ENCODE measurements around the gene ITM2B. TPM values are rescaled to one million over a fixed set of nuclear protein-coding genes. Genes with fewer than 3 reads are reported as not detected.
"Not testable (repeated sequence)": the region's sequence is repeated elsewhere in the genome, so short reads cannot be mapped to it uniquely, and the experiment has no call there.

Gene ITM2B
- total RNA-seq, 2 experiments from 2014 or later, result 385 to 429 TPM

DNA sequence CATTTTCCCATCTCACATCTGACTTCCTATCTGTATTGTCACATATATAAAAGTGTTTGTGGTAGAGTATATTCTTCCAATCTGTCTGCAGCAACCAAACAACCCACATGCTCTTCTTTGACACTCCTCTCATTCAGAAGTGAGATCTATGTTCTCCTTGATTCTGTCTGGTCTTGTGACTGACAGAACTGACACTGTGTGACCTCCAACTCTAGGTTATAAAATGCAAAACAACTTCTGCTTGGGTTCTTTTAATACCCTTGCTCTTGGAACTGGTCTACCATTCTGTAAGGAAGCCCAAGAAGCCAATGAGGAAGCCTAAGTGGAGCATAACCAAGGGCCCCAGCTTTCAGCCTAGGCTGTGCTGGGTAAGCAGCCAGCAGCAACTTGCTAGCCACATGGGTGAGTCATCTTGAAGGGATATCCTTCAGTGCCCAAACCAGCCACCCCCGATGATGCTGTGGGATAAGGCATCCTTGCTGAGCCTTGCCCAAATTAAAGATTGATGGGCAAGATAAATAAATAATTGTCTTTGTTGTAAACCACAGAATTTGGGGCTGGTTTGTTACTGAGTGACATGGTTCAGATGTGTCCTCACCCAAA, 18.4 kb upstream of the ITM2B start:
- peaks cover 9% of the 10 kb centered on the region for H3K4me1 Mint-ChIP-seq
- DNase-seq (no peak), ATAC-seq (ENCODE audit: low read depth) (peak; percentile 77)
- POLR2A ChIA-PET, result no interaction called here
- no peak overlapping the region for H3K4me3 Mint-ChIP-seq
- no peaks in the 10 kb centered on the region for H3K27me3 Mint-ChIP-seq
- H3K27ac Mint-ChIP-seq, result no peak overlapping the region
- peaks cover 12% of the 10 kb centered on the region for H3K36me3 Mint-ChIP-seq
- peaks cover 10% of the 10 kb centered on the region for H3K9me3 Mint-ChIP-seq

DNA sequence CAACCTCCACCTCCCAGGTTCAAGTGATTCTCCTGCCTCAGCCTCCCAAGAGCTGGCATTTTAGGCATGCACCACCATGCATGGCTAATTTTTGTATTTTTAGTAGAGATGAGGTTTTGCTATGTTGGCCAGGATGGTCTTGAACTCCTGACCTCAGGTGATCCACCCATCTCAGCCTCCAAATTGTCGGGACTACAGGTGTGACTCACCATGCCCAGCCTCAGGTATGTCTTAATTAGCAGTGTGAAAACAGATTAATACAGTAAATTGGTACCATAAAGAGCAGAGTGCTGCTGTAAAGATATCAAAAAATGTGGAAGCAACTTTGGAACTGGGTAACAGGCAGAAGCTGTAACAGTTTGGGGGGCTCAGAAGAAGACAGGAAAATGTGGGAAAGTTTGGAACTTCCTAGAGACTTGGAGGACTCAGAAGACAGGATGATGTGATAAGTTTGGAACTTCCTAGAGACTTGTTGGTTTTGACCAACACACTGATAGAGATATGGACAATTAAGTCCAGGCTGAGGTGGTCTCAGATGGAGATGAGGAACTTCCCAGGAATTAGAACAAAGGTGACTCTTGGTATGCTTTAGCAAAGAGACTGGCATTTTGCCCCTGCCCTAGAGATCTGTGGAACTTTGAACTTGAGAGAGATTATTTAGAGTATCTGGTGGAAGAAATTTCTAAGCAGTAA, 17.3 kb upstream of the ITM2B start:
- H3K4me3 Mint-ChIP-seq; DNase-seq; POLR2A ChIA-PET; ATAC-seq (ENCODE audit: low read depth); H3K27ac Mint-ChIP-seq; H3K9me3 Mint-ChIP-seq; H3K27me3 Mint-ChIP-seq: not testable (repeated sequence)
- peaks cover 12% of the 10 kb centered on the region for H3K36me3 Mint-ChIP-seq
- H3K4me1 Mint-ChIP-seq, result peaks cover 19% of the 10 kb centered on the region

DNA sequence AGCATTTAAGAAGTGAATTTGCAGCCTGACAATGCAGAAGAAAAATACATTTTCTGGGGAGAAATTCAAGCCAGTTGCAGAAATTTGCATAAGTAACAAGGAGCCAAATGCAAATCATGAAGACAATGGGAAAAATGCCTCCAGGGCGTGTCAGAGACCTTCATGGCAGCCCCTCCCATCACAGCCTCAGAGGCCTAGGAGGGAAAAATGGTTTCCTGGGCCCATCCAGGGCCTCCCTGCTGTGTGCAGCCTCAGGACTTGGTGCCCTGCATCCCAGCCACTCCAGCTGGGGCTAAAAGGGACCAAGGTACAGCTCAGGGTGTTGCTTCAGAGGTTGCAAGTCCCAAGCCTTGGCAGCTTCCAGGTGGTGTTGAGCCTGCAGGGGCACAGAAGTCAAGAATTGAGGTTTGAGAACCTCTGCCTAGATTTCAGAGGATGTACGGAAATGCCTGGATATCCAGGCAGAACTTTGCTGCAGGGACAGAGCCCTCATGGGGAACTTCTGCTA, 16.7 kb upstream of the ITM2B start:
- no peak for ATAC-seq (ENCODE audit: low read depth)
- POLR2A ChIA-PET, result no interaction called here
- Mint-ChIP-seq H3K27ac (no peak overlapping the region), H3K27me3 (no peaks in the 10 kb centered on the region), H3K9me3 (peaks cover 10% of the 10 kb centered on the region), H3K36me3 (peaks cover 12% of the 10 kb centered on the region), H3K4me1 (peaks cover 24% of the 10 kb centered on the region), H3K4me3 (no peak overlapping the region)
- DNase-seq, result no peak

DNA sequence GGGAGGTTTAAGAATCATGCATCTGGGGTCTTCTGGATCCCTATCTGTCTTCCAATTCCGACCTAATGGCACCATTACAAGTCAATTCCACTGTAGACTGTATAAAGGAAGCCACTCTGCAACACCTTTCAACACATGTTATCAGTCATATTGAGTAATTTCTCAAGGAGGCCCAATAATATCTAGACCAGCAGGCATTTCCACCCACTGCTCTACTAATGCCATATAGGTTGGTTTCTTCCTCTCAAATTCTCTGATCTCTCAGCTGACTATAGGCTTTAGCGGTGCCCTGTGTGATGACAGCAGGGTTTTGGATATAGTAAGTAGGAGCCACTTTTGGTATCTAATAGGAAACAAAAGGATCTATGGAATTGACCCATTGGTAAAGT, 12.4 kb upstream of the ITM2B start:
- peaks cover 7% of the 10 kb centered on the region for H3K9me3 Mint-ChIP-seq
- POLR2A ChIA-PET, result interaction anchor here (0.7 to 2.9 kb wide), 8 partner anchors 12 to 313 kb away, joined by 3 to 21 read pairs (median 4); partner anchors contain the start of genes ITM2B and RCBTB2
- DNase-seq, result no peak
- peak overlapping the region; percentile 78 for H3K4me3 Mint-ChIP-seq
- H3K27me3 Mint-ChIP-seq, result no peaks in the 10 kb centered on the region
- peaks cover 8% of the 10 kb centered on the region for H3K36me3 Mint-ChIP-seq
- peak overlapping the region; percentile 90 for H3K27ac Mint-ChIP-seq
- peak; percentile 60 for ATAC-seq (ENCODE audit: low read depth)
- peaks cover 31% of the 10 kb centered on the region for H3K4me1 Mint-ChIP-seq

DNA sequence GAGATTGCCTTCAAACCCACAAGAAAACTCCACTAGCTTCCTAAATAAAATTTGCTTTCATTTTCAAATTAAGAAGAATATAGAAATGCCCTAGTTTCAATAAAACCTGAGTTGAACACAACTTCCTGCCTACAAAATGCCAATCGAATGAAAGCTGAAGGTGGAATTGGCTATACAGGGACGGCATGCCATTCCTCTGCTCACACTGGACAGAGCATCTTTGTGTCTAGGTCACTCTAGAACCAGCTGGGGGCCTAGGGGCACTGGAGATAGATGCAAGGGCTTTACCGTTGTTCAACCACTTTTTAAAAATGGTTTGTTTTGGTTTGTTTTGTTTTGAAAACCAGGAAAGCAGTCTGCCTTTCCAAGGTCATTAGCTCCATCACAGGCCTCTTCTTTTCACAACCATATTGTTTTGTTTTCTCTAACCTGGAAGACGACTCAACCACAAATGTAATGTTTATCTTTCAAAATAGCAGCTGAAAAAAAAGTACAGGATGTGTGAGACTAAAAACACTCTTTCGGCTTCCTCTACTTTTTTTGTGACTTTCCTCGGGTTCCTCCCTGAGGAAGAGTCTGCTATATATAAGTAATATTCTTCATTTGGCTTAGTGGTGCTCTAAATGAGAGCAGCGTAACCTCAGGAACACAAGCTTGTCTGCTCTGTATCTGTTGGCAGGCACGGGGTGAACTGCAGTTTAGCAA, 11.9 kb upstream of the ITM2B start:
- DNase-seq (no peak), ATAC-seq (ENCODE audit: low read depth) (peak; percentile 59)
- Mint-ChIP-seq H3K4me1 (peaks cover 31% of the 10 kb centered on the region), H3K9me3 (peaks cover 2% of the 10 kb centered on the region), H3K27ac (peak overlapping the region; percentile 90), H3K27me3 (no peaks in the 10 kb centered on the region), H3K4me3 (peak overlapping the region; percentile 78), H3K36me3 (peaks cover 4% of the 10 kb centered on the region)
- POLR2A ChIA-PET, result interaction anchor here (0.7 to 2.9 kb wide), 9 partner anchors 12 to 755 kb away, joined by 3 to 21 read pairs (median 5); partner anchors contain the start of genes FNDC3A, ITM2B and RCBTB2

DNA sequence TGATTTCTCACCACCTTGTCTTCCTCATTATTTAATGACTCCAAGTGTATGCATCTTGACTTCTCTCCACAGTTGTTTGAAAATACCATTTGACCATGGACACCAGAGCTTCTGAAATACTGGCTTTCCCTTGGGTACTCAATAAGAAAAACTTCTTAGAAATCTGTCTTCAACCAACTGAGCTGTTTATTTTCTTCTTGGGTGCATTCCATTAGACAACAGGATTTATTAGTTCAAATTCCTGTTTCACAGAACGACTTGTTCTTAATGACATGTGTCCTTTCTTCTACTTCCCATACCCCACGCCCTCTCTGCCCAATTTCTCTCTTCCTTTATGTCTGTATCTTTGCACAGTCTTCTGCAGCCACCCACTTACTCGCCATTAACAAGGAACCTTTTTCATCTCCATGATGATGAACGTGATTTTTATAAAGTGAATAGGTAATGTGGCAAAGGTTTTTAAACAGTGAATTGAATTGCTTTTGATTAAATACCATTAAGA, 11.3 kb upstream of the ITM2B start:
- peak overlapping the region; percentile 90 for H3K27ac Mint-ChIP-seq
- H3K4me3 Mint-ChIP-seq, result peak overlapping the region; percentile 78
- peaks cover 2% of the 10 kb centered on the region for H3K9me3 Mint-ChIP-seq
- no peaks in the 10 kb centered on the region for H3K27me3 Mint-ChIP-seq
- peaks cover 31% of the 10 kb centered on the region for H3K4me1 Mint-ChIP-seq
- peaks cover 4% of the 10 kb centered on the region for H3K36me3 Mint-ChIP-seq
- DNase-seq (no peak), ATAC-seq (ENCODE audit: low read depth) (no peak)
- POLR2A ChIA-PET, result interaction anchor here (1.0 to 2.9 kb wide), 7 partner anchors 11 to 754 kb away, joined by 3 to 21 read pairs (median 6); partner anchors contain the start of genes FNDC3A, ITM2B and RCBTB2

DNA sequence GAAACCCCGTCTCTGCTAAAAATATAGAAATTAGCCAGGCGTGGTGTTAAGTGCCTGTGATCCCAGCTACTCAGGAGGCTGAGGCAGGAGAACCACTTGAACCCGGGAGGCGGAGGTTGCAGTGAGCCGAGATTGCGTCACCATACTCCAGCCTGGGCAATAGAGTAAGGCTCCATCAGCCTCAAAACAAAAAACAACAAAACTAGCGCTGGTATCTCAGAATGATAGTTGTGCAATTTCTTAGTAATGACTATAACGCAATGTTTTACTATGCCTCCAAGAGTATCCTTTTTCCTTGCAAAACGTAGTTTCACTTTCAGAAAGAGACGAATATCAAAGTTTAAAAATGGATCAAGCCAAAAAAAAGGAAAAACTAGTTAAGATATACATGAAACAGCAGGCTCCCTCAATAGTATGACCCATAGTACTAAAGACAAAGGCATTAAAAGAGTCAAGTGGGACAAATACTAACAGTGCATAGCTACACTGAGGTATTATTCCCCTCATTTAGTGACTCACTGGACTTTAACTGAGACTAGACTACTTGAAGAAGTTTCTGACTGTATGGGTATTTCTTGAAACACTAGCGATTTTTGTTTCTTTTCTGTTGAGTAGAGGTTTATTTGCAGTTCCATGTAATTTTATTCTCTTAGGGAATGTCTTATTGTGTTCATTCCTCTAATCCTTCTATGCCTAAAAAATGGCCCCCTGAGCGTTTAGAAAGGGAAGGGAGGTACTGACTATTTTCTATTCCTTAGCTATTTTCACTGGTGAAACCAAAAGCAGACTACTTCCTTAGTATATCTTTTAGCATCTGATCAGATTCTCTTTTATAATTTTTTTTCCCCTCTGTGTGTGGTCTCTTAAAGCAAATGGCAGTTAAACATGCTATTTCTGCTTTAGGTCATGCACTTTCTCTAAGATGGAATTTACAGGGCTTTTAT, 10.4 kb upstream of the ITM2B start:
- Mint-ChIP-seq H3K4me3 (peak overlapping the region; percentile 78), H3K4me1 (peaks cover 31% of the 10 kb centered on the region), H3K36me3 (peaks cover 2% of the 10 kb centered on the region), H3K27me3 (no peaks in the 10 kb centered on the region), H3K27ac (peak overlapping the region; percentile 90), H3K9me3 (peaks cover under 1% of the 10 kb centered on the region)
- DNase-seq (no peak), ATAC-seq (ENCODE audit: low read depth) (no peak)
- POLR2A ChIA-PET, result interaction anchor here (1.0 to 2.9 kb wide), 5 partner anchors 10 to 753 kb away, joined by 3 to 21 read pairs (median 6); partner anchors contain the start of genes FNDC3A and ITM2B

DNA sequence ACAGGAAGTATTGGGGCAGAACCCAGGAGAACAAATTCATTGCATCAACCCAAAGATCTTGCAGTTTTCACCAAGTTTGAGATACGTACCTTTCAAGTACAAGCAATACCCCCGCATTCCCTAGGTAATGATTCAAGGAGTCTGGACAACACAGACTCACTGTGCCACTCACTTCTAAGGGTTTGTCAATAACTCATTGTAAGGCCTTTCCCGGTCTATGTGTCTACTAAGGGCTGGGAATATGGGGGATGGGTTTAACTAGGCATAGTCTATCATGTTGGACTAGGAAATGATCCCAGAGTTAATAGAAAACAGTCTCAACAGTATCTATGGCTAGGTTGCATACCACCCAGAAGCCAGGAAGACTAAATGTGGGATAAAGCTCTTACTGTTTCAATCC, 8.3 kb upstream of the ITM2B start:
- H3K27me3 Mint-ChIP-seq, result no peaks in the 10 kb centered on the region
- no peak for ATAC-seq (ENCODE audit: low read depth)
- no peak overlapping the region for H3K27ac Mint-ChIP-seq
- H3K4me1 Mint-ChIP-seq, result peaks cover 31% of the 10 kb centered on the region
- no peaks in the 10 kb centered on the region for H3K9me3 Mint-ChIP-seq
- DNase-seq, result no peak
- H3K36me3 Mint-ChIP-seq, result no peaks in the 10 kb centered on the region
- POLR2A ChIA-PET, result interaction anchor here (0.6 to 0.7 kb wide), 2 partner anchors 8 to 188 kb away, joined by 3 read pairs; partner anchors contain the start of gene ITM2B
- H3K4me3 Mint-ChIP-seq, result no peak overlapping the region

DNA sequence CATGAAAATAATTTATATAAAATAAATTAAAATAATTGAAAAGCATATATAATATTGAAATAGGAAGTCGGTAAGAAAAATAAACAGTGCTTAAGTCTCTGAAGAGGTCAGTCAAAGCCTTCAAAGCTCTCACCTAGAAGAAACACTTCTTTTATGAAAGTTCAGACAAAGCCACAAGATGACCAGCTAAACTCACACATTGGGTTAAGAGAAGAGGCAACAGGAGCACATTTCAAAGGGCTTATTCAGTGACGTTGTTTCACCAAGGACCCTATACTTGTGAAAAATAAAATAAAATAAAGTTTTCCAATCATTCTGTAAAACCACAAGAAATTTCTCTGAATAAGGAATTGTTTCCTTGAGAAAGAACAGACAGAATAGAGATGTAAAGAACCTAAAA, 2.5 kb upstream of the ITM2B start:
- DNase-seq (no peak), ATAC-seq (ENCODE audit: low read depth) (no peak)
- H3K27me3 Mint-ChIP-seq, result no peaks in the 10 kb centered on the region
- peaks cover 8% of the 10 kb centered on the region for H3K36me3 Mint-ChIP-seq
- no peak overlapping the region for H3K4me3 Mint-ChIP-seq
- POLR2A ChIA-PET, result interaction anchor here (0.7 to 3.8 kb wide), 2 partner anchors 34 to 45 kb away, joined by 3 to 39 read pairs; no protein-coding TSS in a partner anchor
- H3K9me3 Mint-ChIP-seq, result no peaks in the 10 kb centered on the region
- H3K4me1 Mint-ChIP-seq, result peaks cover 20% of the 10 kb centered on the region
- no peak overlapping the region for H3K27ac Mint-ChIP-seq

DNA sequence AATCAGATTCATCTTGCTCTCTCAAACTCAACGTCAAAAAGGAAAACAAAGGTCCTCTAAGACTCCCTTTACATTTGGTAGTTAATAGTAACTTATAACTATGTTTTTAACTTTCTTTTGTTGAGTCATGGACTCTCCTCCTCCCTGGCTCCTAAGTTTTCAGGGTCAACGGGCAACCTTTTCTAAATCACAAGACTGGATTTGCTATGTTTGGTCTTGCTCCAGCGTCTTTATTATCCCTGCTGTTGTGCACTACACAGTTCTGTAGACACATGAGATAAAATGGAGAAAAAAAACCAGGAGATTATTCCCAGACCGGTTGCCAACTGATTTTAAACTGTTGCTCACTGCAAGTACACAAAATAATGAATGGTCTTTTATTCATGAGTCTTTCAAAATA, 1.9 kb upstream of the ITM2B start:
- H3K4me1 Mint-ChIP-seq, result peaks cover 25% of the 10 kb centered on the region
- ATAC-seq (ENCODE audit: low read depth) (no peak), DNase-seq (no peak)
- no peak overlapping the region for H3K4me3 Mint-ChIP-seq
- no peak overlapping the region for H3K27ac Mint-ChIP-seq
- H3K36me3 Mint-ChIP-seq, result peaks cover 11% of the 10 kb centered on the region
- no peaks in the 10 kb centered on the region for H3K9me3 Mint-ChIP-seq
- POLR2A ChIA-PET, result interaction anchor here (0.7 to 3.8 kb wide), 4 partner anchors 11 to 102 kb away, joined by 3 to 39 read pairs (median 6); no protein-coding TSS in a partner anchor
- H3K27me3 Mint-ChIP-seq, result no peaks in the 10 kb centered on the region

DNA sequence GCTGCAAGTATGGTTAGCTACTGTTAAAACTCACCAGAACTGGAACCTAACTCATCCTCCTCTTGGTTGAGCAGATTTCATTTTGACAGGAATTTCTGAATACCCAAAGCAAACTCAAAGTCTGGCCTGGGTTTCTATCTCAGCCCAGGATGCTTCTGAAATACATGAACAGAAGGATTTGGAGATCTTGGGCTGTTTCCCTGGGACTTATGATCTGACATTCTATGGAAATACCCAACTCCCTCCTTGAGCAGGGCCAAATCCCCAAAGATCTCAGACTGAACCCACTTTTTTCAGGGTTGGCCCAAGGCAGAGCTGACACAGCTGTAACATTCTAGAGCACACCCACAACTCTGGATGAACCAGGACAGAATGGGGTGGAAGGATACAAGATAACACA, 1.1 kb upstream of the ITM2B start:
- Mint-ChIP-seq H3K4me1 (peaks cover 34% of the 10 kb centered on the region), H3K36me3 (peaks cover 19% of the 10 kb centered on the region), H3K27ac (peak overlapping the region; percentile 90), H3K27me3 (no peaks in the 10 kb centered on the region), H3K9me3 (no peaks in the 10 kb centered on the region), H3K4me3 (peak overlapping the region; percentile 90)
- ATAC-seq (ENCODE audit: low read depth) (no peak), DNase-seq (no peak)
- POLR2A ChIA-PET, result interaction anchor here (1.1 to 3.8 kb wide), 11 partner anchors 10 to 105 kb away, joined by 3 to 39 read pairs (median 8); no protein-coding TSS in a partner anchor

DNA sequence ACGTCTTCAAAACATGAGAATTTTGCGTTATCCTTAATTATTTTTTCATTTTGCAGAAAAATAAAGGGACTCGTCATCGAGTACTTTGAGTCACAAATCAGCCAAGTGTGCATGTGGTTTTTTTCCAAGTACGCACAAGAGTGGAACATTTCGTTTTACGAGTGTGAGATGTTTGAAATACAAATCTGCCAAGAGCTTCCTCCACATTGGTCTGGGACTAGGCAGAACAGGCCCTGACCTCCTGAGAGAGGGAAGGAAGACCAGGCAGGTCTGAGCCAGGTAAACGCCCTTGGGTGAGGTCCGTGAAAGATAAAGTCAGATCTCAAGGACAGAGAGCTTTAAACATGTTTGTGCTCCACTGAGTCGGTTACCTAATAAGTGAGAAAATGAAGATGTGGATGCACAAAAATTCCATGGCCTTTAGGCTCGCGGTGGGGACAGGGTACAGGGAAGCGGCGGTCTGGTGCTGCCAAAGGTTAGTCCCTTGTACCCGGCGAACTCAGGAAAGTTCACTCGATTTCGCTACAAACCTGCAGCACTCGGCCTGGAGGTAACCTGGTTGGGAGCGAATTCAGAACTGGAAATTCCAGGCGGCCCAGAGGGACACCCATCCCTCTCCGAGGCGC, 473 bp upstream of the ITM2B start:
- H3K36me3 Mint-ChIP-seq, result peaks cover 19% of the 10 kb centered on the region
- peak overlapping the region; percentile 90 for H3K27ac Mint-ChIP-seq
- DNase-seq (no peak), ATAC-seq (ENCODE audit: low read depth) (peak; percentile 16)
- no peaks in the 10 kb centered on the region for H3K9me3 Mint-ChIP-seq
- H3K4me3 Mint-ChIP-seq, result peak overlapping the region; percentile 90
- H3K27me3 Mint-ChIP-seq, result no peaks in the 10 kb centered on the region
- H3K4me1 Mint-ChIP-seq, result peaks cover 40% of the 10 kb centered on the region
- POLR2A ChIA-PET, result interaction anchor here (0.7 to 3.8 kb wide), 17 partner anchors 8 to 138 kb away, joined by 3 to 39 read pairs (median 4); partner anchors contain the start of genes MED4 and RB1
